GM18870 (cell line): Measurements from ENCODE around the gene P3H2.

Experiments used
- ATAC-seq: cut with Tn5 transposase; IDR thresholded peaks from one replicate; pipeline ENCODE4 v1.9.1; 2021; ENCODE audit warnings: moderate library complexity; ENCODE audit not compliant: unreplicated experiment

The P3H2 gene

DNA sequence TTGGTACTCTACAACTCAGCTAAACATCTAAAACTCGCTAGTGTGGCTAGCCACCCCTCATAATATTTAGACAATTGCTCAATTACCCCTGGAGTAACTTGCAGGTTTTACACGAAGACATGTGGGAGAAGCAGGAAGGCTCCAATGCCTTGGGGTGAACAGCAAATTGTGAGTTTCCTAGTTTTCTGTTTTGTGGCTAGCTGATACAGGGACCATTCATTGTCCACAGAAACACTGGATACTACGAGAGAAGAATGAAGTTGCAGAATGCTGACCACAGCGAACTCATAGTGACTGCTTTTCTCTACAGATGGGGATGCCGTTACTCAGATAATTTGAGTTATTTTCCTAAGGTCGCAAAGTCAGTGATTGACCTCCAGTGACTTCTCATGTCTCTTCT lies 212.9 kb downstream of the P3H2 start:
- ATAC-seq = no peak
